NB4 (cell line): ENCODE results near the gene ARID3C.

ENCODE experiments used
- DNase-seq: peaks from one replicate; pipeline ENCODE4 v3.0.0; 2010; ENCODE audit warnings: low read depth
- H3K4me3 ChIP-seq: one replicate; pipeline ENCODE4 v1.5.1; 2011; ENCODE audit warnings: mild to moderate bottlenecking, low read depth, low read length, moderate library complexity
- MYC ChIP-seq: IDR thresholded peaks from 2 replicates; pipeline ENCODE4 v1.6.1; 2011; ENCODE audit warnings: low read depth, low read length
- POLR2A ChIP-seq: IDR thresholded peaks from 2 replicates; pipeline ENCODE4 v1.6.1; 2011; ENCODE audit warnings: mild to moderate bottlenecking; ENCODE audit not compliant: insufficient read length; ENCODE audit errors: extremely low read depth
- TF ChIP-seq, protein P1 (sequence below): IDR thresholded peaks from 2 replicates; pipeline ENCODE4 v1.6.1; 2011; ENCODE audit warnings: low read depth, low read length
- TF ChIP-seq, protein P2 (sequence below): IDR thresholded peaks from one replicate; pipeline ENCODE4 v1.5.1; 2012; ENCODE audit warnings: low read depth, low read length

ARID3C gene

DNA sequence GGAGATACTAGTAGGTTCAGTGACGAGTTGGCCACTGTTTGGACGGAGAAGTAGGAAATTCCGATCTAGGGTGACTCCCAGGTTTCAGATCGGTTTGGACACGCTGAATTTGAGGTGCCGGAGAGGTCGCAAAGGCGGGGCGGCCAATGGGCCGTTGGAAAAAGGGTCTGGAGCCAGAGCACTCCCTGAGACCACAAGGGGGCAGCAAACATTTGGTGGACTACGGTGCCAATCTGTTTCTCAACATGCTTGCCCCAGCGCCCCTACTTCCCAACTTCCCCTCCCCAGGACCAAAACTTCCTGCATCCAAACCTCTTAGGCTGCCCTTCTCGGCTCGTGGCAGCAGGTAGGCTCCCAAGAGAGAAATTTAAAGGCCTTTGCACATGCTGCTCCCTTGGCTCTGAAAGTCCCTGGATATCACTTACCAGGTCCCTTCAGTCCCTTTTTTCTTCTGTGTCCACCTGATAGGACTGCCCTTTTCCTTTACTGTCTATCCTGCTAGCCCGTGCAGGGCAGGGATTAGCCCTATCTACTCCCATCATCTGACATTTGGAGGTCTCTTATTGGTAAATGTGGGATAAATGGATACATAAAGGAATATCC lies 16.0 kb downstream of the ARID3C start:
- peak; percentile 93 for DNase-seq
- H3K4me3 ChIP-seq = peak overlapping the region; percentile 69
- TF ChIP-seq, protein P1, sequence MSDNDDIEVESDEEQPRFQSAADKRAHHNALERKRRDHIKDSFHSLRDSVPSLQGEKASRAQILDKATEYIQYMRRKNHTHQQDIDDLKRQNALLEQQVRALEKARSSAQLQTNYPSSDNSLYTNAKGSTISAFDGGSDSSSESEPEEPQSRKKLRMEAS = peak; percentile 79
- TF ChIP-seq MYC (peak; percentile 71), POLR2A (no peak)
- TF ChIP-seq, protein P2, sequence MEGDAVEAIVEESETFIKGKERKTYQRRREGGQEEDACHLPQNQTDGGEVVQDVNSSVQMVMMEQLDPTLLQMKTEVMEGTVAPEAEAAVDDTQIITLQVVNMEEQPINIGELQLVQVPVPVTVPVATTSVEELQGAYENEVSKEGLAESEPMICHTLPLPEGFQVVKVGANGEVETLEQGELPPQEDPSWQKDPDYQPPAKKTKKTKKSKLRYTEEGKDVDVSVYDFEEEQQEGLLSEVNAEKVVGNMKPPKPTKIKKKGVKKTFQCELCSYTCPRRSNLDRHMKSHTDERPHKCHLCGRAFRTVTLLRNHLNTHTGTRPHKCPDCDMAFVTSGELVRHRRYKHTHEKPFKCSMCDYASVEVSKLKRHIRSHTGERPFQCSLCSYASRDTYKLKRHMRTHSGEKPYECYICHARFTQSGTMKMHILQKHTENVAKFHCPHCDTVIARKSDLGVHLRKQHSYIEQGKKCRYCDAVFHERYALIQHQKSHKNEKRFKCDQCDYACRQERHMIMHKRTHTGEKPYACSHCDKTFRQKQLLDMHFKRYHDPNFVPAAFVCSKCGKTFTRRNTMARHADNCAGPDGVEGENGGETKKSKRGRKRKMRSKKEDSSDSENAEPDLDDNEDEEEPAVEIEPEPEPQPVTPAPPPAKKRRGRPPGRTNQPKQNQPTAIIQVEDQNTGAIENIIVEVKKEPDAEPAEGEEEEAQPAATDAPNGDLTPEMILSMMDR = peak; percentile 100

DNA sequence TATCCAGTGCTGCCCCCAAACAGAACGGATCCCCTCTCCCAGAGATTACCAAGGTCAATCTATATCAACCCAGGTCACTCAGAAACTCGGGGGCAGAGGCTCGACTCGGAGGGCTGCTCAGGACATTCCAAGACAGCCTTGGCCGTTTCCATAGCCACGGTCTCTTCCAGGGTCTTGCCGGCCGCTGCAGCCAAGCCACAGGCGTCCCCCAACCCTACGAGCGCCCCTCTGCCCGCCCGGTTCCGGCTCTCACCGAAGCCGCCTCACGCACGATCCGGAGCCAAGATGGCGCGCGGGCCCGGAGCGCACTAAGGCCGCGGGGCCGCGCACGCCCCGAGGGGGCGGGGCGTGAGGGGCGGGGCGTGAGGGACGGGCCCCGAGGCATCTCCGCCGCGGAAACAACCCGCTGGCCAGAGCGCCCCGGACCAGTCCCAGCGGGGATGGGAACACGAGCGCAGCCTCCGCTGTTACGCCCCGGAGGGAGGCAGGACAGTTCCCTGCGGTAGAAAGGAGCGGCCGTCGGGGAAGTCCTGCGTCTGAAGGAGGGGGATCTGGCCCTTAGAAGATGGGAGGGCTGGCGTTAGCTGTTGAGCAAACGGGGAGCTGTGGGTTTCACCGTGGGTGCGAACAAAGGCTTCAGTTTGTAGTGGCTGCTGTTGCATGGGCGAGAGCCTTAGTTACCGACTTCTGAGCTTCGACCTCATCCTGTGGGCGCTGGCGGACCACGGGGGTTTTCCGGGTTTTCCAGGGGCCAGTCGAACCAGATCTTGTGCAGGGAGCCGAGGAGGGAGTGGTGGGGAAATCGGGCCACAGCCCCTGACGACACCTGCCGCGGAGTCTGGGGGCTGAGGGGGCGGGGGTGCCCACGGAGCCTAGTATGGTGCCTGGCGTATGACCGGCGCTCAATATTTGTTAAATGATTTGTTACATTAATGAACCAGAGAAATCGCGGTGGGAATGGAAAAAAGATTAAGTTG lies 16.8 kb downstream of the ARID3C start, which contains the start of gene RPP25L:
TSS of gene RPP25L (minus strand) at position 287 of the 977 bp plus-strand sequence. CDS start 801 bp downstream, outside the sequence.
- H3K4me3 ChIP-seq = peak within 1 kb of the TSS; percentile 79
- DNase-seq = peak; percentile 97
- peak; percentile 80 for TF ChIP-seq MYC
- TF ChIP-seq POLR2A = peak; percentile 99
- TF ChIP-seq, protein P1 = peak; percentile 69; the same call in 1 of the 2 replicates
- TF ChIP-seq, protein P2 = no peak

DNA sequence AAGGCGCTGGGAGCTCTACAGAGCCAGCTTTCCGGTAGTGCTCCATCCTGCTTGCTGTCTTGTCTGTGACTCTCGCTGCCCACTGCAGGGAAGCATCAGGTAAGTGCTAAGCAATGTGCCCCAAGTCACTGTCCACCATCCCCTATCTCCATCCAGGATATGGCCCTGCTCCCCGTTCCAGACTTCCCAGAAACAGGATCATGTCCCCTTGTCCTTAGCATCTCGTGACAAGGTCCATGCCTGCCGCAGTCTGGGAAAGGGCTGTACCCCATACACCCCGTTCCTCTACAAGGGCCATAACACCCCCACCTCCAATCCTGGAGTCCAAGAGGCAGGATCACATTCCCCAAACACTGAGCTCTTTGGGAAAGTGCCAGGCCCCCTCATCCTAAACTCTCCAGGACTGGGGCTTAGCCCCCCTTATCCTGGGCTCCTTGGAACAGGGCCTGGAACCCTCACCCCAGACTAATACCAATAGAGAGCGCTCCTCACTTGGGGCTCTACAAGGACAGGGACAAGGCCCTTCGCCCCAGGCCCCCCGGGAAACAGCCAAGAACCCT lies 17.5 kb downstream of the ARID3C start:
- H3K4me3 ChIP-seq = peak overlapping the region; percentile 79
- no peak for DNase-seq
- TF ChIP-seq, protein P2 = peak; percentile 0
- TF ChIP-seq MYC = no peak
- TF ChIP-seq, protein P1 = no peak
- TF ChIP-seq POLR2A = no peak

DNA sequence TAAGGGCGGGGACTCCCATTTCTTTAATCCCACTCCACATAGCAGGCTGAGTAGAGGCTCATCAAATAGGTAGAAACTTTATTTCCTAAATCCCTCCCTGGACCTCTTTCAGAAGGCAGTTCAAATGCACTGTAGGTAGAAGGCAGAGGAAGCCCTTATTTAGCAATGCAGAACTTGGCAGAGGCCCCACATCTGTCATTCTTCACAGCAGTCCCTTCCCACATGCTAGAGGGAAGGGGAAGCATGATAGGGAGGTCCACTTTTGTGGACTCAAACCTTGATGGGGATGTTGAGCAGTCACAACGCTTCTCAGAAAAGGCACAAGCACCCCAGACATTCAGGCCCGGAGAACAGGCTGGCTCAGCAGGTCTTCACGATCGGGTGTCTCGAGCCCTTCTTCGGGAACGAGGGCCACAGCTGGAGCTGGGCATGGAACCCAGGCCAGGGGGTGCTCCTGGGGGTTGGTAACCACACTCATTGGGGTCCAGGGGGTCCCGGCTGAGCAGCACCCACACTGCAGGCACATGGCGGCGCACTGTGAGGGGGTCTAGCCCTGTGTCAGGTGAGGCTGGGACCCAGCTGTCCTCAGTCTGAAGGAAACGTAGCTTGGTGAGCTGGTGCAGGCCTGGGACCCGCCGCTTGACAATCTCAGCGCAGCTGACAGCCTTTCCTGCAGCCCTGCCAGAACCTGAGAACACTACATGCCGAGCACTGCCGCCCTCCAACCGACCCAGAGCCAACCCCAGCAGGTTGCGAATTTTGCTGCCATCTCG lies 18.2 kb downstream of the ARID3C start:
- H3K4me3 ChIP-seq = peak overlapping the region; percentile 79
- peak; percentile 70 for DNase-seq
- TF ChIP-seq, protein P1 = peak; percentile 65
- TF ChIP-seq MYC (peak; percentile 45), POLR2A (no peak)
- TF ChIP-seq, protein P2 = no peak

DNA sequence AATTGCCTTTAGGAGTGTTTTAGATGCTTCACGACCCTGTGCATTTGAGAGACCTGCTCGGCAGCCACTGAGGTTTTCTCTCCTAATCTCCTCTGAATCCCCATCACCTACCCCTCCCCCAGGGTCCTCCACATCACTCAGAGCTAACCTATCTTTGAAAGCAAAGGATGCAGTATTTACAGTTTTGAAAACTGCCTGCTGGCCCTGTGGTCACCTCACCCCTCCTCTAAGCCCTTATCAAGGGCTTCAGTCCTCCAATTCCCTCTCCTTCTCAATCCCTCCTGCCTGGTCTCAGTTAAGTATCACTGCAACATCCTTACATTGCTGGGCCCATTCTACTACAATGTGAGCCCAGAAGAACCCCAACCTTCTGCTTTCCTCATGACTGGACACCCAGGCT lies 21.5 kb downstream of the ARID3C start:
- TF ChIP-seq, protein P1 = no peak
- TF ChIP-seq POLR2A = no peak
- TF ChIP-seq, protein P2 = no peak
- no peak for TF ChIP-seq MYC
- no peak for DNase-seq
- H3K4me3 ChIP-seq = no peak overlapping the region
